ENCODE results near the gene APOO.

The APOO gene

GRCh38 chrX:23907498-23908218 lies at the start of gene APOO, which contains the start of gene CXorf58:
APOO (minus strand) TSS chrX:23907938; CDS start chrX:23907702, 236 bp downstream.
CXorf58 (plus strand) TSS chrX:23908006; CDS start chrX:23910303, 2,297 bp downstream.
- peak; percentile 87 for DNase-seq

GRCh38 chrX:23954396-23954795 lies 46.7 kb upstream of the APOO start:
- DNase-seq: no peak

GRCh38 chrX:23953908-23954269 lies 46.2 kb upstream of the APOO start:
- no peak for DNase-seq

GRCh38 chrX:23952984-23953907 lies 45.5 kb upstream of the APOO start:
- peak; percentile 36 for DNase-seq

- DNase-seq: no peak
These were observed 44.7 kb upstream of the APOO start for GRCh38 chrX:23952391-23952790.

- no peak for DNase-seq
These were observed 37.5 kb upstream of the APOO start for GRCh38 chrX:23945206-23945605.

GRCh38 chrX:23944234-23944633 lies 36.5 kb upstream of the APOO start:
- DNase-seq: no peak

GRCh38 chrX:23939203-23939602 lies 31.5 kb upstream of the APOO start:
- DNase-seq: no peak

GRCh38 chrX:23938690-23939089 lies 31.0 kb upstream of the APOO start:
- DNase-seq: no peak

GRCh38 chrX:23937100-23937499 lies 29.4 kb upstream of the APOO start:
- no peak for DNase-seq

- no peak for DNase-seq
These were observed 28.4 kb upstream of the APOO start for GRCh38 chrX:23936180-23936579.

GRCh38 chrX:23935106-23935505 lies 27.4 kb upstream of the APOO start:
- DNase-seq: no peak

GRCh38 chrX:23932046-23932445 lies 24.3 kb upstream of the APOO start:
- DNase-seq: no peak

GRCh38 chrX:23930894-23931604 lies 23.3 kb upstream of the APOO start:
- DNase-seq: no peak

- no peak for DNase-seq
These were observed 18.3 kb upstream of the APOO start for GRCh38 chrX:23926015-23926414.

GRCh38 chrX:23919706-23920320 lies 12.1 kb upstream of the APOO start:
- DNase-seq: no peak

GRCh38 chrX:23919148-23919547 lies 11.4 kb upstream of the APOO start:
- no peak for DNase-seq

GRCh38 chrX:23911126-23911835 lies 3.5 kb upstream of the APOO start:
- DNase-seq: no peak

- peak; percentile 8 for DNase-seq
These were observed 674 bp upstream of the APOO start for GRCh38 chrX:23908219-23909004.

- no peak for DNase-seq
These were observed 634 bp downstream of the APOO start for GRCh38 chrX:23907111-23907497.

GRCh38 chrX:23904096-23904495 lies 3.6 kb downstream of the APOO start:
- DNase-seq: no peak

Measured in activated gamma-delta T cell treated with Interleukin-2 at 50 U/mL for 16 hours (primary cell).